Suppressor macrophage treated with lipopolysaccharide for 4 hours (primary cell): ENCODE results near the gene VAPA.

Experiments used
- DNase-seq: peaks from one replicate; pipeline ENCODE4 v3.0.0-alpha.2; 2020

VAPA gene, protein sequence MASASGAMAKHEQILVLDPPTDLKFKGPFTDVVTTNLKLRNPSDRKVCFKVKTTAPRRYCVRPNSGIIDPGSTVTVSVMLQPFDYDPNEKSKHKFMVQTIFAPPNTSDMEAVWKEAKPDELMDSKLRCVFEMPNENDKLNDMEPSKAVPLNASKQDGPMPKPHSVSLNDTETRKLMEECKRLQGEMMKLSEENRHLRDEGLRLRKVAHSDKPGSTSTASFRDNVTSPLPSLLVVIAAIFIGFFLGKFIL

GRCh38 chr18:9913526-9914333, at the start of gene VAPA:
VAPA (plus strand) TSS chr18:9914016; CDS start chr18:9914257, 241 bp downstream.
- peak; percentile 99 for DNase-seq

DNA sequence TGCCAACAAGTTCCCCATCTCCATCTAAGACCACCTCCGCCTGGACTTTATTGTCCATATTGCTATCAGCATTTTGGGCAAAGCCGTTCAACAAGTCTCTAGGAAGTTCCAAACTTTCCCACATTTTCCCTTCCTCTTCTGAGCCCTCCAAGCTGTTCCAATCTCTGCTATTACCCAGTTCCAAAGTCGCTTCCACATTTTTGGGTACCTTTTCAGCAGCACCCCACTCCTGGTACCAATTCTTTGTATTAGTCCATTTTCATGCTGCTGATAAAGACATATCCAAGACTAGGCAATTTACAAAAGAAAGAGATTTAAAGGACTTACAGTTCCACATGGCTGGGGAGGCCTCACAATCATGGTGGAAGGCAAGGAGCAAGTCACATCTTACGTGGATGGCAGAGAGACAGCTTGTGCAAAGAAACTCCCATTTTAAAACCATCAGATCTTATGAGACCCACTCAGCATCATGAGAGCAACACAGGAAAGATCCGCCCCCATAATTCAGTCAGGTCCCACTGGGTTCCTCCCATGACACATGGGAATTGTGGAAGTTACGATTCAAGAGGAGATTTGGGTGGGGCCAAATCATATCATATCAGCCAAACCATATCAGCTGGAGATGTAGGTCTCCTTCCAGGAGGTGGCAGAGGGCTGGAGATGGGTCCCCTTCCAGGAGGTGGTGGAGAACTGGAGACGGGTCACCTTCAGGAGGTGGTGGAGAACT, 47.9 kb upstream of the VAPA start:
- peak; percentile 57 for DNase-seq

DNA sequence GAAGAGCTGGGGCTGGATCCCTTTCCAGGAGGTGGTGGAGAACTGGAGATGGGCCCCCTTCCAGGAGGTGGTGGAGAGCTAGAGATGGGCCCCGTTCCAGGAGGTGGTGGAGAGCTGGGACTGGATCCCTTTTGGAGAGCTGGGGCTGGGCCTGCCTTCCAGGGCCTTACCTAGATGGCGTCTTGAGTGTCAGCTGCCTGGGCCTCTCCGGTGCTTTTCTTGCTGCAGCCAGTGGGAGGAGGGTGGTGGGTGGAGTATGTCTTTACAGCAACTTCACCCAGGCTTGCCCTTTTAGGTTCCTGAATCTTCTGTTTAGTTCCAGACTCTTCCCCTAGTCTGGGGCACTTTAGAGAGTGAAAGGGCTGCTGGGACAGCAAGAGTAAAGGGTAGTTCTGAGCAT, 47.2 kb upstream of the VAPA start:
- peak; percentile 50 for DNase-seq

DNA sequence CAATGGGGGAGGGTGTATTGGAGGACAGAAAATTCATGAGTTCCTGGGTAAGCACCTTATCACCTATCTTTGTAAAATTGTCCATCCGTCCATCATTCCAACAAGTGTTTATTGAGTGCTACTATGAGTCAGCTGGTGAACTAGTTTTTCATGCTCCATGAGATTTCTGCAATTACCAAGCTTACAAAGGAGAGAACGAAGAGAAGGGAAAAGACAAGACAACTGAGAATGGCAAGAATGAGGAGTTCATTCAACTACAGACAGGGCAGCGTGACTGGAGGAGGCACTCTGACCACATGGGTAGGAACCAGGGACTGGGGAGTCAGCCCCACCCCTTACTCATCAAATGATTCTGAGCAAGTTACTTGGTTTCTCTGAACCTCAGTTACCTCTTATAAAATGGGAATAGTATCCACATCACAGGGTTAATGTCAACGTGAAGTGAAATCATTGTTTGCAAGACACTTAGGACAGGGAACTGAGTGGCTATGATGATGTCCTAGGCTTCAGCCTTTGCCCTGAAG, 46.7 kb upstream of the VAPA start:
- peak; percentile 56 for DNase-seq

- DNase-seq = no peak
Observed at GRCh38 chr18:9868857-9869714, 44.7 kb upstream of the VAPA start.

GRCh38 chr18:9869715-9870430, 43.9 kb upstream of the VAPA start:
- DNase-seq = peak; percentile 67

DNA sequence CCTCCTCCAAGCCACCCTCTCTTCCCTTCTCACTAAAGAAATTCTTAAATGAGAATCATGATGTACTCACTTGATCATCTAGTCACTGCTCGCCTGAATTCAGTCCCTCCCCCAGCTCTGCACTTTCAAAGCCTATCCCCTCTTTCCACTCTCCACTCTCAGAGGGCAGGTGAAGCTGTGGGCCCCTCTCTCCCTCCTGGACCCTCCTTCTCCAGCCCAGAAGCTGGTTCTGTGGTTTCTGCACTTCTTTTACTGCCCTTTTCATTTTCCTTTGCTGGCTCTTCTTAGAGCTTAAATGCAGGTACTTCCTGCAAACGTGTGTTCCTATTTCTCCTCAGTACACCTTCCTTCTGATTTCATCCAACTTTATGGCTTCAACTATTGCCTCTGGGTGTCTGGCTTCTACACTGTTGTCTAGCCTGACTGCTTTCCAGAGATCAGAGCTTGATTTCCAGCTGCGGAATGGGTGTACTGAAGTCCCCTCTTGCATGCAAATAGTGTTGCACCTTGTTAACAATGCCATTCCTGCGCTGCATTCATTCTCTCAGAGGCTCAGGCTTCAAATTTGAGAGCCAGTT, 43.3 kb upstream of the VAPA start:
- no peak for DNase-seq

- DNase-seq = no peak
Observed at GRCh38 chr18:9871244-9871746, 42.5 kb upstream of the VAPA start.

DNA sequence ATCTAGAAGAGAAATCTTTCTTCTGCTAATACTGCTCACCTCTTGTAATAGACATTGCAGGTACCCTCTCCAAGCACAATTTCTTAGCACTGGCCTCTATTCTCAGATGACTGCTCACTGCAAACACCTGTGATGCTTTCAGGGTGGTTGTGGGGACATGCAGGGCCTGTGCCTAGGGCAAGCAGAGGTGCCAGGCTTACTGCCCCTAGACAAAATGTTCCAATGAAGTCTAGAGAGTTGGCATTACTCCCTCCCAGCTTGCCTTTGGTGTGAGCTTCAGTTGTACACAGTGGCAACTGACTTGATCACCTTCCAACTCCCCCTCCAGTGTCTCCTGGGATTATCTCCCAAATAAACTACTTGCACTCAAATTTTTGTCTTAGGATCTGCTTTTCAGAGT, 41.0 kb upstream of the VAPA start:
- DNase-seq = no peak

DNA sequence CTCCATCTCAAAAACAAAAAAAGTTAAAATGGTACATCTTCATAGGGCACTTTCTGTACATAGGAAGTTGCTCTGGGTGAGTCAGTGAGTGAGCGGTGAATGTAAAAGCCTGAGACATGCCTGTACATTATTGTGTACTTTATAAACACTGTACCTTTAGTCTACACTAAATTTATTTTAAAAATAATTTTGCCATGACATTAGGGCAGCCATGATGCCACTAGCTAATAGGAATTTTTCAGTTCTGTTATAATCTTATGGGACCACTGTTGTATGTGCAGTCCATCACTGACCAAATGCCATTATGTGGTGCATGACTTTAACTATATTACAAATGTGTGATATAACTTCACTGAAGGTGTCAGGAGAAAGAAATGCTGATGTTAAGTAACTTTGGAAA, 39.1 kb upstream of the VAPA start:
- no peak for DNase-seq

DNA sequence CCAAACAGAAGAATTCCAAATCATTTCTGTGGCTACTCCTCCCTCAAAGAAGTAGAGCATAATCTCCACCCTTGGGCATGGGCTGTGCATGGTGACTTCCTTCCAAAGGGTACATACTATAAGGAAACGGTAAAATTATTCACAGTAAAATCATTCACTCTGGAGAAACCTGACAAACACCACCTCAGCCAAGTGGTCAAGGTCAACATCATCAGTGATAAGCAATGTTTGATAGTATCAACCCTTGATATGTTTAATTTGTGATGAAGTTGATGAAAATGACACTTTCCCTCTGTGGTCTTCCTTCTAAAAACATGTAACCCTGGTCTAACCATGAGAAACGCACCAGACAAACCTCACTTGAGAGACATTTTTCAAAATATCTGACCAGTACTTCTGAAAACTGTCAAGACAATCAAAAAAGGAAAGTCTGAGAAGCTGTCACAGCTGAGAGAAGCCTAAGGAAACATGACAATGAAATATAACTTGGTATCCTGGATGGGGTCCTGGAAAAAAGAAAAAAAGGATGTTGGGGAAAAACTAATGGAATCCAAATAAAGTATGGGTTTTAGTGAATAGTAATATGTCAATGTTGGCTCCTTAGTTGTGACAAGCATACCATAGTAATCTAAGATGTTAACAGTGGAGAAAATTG, 37.5 kb upstream of the VAPA start:
- no peak for DNase-seq

DNA sequence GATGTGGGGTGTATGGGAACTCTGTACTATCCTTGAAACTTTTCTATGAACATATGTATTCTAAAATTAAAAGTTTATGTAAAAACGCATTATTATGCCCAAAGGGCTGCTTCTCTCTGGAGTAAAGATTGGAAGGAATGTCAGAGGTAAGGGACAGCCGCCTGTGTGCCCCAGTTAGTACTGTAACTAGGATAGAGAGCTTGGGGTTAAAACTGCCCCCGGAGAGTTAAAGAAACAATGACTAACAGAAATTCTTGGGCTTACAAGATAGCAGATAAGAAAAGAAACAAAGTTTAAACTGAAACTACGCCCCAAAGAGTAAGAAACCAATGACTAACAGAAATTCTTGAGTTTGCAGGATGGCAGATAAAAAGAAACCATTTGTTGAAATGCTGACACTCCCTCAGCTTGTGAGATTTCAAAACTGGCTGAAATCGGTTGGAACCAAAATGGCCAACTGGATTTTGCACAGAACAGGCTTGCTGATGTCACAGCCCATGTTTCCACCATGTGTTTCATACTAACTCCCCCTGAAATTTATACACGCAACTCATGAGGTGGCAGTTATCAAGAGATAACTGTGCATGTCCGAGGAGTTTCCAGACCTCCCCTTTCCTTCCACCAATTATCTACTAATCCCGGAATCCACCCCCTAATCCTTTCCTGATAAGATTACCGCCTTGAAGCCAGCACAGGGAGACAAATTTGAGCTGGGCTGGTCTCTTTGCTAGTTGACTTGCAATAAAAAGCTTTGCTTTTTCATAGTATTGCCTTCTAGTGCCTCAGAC, 36.8 kb upstream of the VAPA start:
- peak; percentile 16 for DNase-seq

- no peak for DNase-seq
Observed at GRCh38 chr18:9877655-9878014, 36.2 kb upstream of the VAPA start.

GRCh38 chr18:9878095-9878494, 35.7 kb upstream of the VAPA start:
- no peak for DNase-seq

- DNase-seq = no peak
Observed at GRCh38 chr18:9878783-9879242, 35.0 kb upstream of the VAPA start.

DNA sequence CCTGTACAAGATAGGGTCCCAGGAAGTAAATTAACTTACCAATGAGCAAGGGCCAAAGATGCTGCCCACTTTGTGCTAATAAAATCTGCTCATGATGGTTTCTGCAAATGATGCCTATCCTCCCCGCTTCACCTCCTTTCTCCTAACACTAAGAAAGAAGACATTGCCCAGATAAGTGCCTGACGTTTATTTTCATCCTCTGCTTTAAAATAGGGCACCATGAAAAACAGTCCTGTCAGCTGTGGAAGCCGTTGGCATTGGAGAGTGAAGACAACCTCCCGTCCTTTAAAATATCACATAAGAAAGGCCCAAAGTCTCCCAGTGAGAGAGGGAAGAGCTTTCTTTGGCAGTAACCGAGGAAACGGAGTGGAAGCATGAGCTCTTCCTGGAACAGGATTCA, 29.7 kb upstream of the VAPA start:
- DNase-seq = no peak

- no peak for DNase-seq
Observed at GRCh38 chr18:9884532-9885140, 29.2 kb upstream of the VAPA start.

DNA sequence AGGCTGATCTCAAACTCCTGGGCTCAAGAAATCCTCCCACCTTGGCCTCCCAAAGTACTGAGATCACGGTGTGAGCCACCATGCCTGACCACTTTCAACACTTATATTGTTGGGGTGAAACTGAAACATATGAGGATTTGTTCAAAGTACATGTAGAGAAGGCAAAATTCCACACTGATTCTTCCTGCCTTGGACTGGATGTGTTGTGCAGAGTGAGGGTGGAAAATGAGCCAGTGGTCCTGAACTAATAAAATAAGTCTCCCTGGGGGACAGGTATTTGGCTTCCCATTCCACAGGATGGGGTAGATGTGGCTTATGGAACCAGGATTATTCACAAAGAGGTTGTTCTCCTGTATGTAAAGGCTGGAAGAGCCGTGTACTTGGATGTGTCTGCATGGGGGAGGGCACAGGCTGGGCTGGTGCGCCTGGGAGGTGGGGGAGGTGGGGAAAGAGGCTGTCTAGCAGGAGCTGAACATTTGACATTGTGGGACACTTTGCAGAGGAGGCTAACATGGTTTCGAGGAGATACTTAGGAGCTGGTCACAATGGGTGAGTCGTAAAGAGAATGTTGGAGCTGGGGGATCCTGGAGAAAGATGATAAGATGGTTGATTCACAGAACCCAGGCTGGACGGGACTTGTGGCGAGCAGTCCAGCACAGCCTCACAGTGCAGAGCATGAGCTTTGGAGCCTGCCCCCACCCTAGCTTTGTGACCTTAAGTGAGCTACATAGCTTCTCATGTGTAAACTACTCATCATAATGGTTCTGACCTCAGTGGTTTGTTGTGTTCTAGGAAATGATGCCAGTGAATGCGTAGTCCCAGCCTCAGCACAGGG, 28.4 kb upstream of the VAPA start, which contains the start of gene TXNDC2:
TXNDC2 (plus strand) TSS at position 804 of the 835 bp plus-strand sequence. CDS start 708 bp downstream, outside the sequence.
- DNase-seq = no peak
